Measurements from ENCODE around the gene HEPACAM.

- TF ChIP-seq CTCF (IDR thresholded peaks at IDR 0.05; ENCODE audit: insufficient read depth, low read depth, low read length) (no peak), EZH2 (IDR thresholded peaks at IDR 0.05; ENCODE audit: insufficient read depth, low read length) (no peak)
Measured at GRCh38 chr11:124899383-124900145, 36.3 kb downstream of the HEPACAM start.
